ENCODE measurements around the gene RNF123. TPM values are rescaled to one million over a fixed set of nuclear protein-coding genes. Genes with fewer than 3 reads are reported as not detected.

RNF123 gene
- 31.3 TPM for total RNA-seq

DNA sequence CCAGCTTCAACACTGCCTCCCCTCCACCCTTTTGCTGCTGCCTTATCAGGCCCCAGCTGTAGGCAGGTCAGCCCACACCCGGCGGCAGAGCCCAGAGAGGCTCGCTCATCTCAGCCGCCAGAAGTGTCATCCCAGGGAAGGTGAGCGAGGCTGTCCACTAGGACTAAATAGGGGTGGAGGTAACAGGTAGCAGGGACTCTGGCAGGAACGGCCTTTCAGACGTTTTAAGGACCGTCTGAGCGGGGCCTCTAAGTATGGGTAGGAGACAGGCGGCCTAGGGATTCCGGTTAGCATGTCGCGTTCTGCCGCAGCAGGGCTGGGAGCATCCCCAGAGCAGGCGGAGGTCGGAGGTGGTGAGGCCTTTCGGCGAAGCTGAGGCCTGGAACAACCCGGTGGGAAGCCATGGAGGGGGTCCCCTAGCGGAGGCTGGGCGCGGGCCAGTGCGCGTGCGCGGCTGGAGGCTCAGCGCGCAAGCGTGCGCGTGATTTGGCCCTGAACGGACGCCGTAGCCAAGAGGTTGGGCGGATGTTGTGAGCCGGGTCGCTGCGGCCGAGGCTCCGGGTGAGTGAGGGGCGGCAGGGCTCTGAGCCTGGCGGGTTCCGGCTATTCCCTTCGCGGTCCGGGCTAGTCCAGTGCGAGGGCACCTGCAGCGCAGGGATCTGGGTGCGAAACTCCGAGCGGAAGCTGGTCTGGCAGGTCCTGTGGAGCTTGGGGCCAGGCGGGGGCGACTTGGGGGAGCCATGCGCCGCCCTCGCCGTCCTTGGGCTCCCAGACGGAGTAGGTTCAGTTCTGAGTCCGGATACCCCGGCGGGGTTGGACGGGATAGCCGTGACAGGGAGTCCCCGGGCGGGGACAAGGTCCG is at the start of gene RNF123, which contains the start of gene MST1:
Gene RNF123 (plus strand): TSS at position 512 of the 862 bp plus-strand sequence. CDS start 1,609 bp downstream, outside the sequence.
Gene MST1 (minus strand): TSS at position 429 of the 862 bp plus-strand sequence. CDS start 783 bp downstream, outside the sequence.
- H3K27me3 ChIP-seq (ENCODE audit: control insufficient read depth in 3 of 3, insufficient read depth in 3 of 3, low read length in 3 of 3), result no peaks in the 10 kb centered on the region
- no peaks in the 10 kb centered on the region for H3K9me3 ChIP-seq (ENCODE audit: control insufficient read depth in 3 of 3, low read length in 3 of 3)
- peak within 1 kb of the TSS; percentile 91 to 97 (median 93) for H3K4me3 ChIP-seq (ENCODE audit: low read length in 3 of 3)
- H3K9ac ChIP-seq (ENCODE audit: low read depth in 1 of 3, low read length in 3 of 3), result peak within 1 kb of the TSS; percentile 88 to 97 (median 95)
- peaks cover 3 to 6% (median 4%) of the 10 kb centered on the region in 3 donors for H3K36me3 ChIP-seq (ENCODE audit: control insufficient read depth in 3 of 3, insufficient read depth in 3 of 3, low read length in 3 of 3)
- peaks cover 36 to 50% (median 41%) of the 10 kb centered on the region in 3 donors for H3K4me1 ChIP-seq (ENCODE audit: control insufficient read depth in 3 of 3, insufficient read depth in 3 of 3, low read length in 3 of 3)
- H3K27ac ChIP-seq (ENCODE audit: low read depth, low read length), result peak within 1 kb of the TSS; percentile 85

DNA sequence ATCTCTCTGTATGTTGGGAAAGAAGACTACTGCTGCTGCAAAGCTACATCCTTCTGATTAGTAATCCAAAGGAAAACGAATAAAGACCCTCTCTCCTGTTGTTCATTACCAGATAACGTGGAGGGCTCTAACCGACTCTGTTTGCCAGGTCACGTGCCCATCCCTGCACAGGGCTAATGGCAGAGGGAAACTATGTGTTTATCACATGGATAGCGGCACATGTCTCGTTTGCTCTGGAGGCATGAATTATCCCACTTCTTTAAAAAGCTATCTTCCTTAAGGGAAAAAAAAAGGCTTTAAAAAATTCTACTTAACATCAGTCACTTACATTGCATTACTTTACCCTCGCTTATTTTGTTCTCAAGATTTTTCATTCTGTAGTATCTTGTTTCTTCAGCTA is 48.1 kb upstream of the RNF123 start:
- H3K27ac ChIP-seq (ENCODE audit: low read depth, low read length), result no peak overlapping the region

DNA sequence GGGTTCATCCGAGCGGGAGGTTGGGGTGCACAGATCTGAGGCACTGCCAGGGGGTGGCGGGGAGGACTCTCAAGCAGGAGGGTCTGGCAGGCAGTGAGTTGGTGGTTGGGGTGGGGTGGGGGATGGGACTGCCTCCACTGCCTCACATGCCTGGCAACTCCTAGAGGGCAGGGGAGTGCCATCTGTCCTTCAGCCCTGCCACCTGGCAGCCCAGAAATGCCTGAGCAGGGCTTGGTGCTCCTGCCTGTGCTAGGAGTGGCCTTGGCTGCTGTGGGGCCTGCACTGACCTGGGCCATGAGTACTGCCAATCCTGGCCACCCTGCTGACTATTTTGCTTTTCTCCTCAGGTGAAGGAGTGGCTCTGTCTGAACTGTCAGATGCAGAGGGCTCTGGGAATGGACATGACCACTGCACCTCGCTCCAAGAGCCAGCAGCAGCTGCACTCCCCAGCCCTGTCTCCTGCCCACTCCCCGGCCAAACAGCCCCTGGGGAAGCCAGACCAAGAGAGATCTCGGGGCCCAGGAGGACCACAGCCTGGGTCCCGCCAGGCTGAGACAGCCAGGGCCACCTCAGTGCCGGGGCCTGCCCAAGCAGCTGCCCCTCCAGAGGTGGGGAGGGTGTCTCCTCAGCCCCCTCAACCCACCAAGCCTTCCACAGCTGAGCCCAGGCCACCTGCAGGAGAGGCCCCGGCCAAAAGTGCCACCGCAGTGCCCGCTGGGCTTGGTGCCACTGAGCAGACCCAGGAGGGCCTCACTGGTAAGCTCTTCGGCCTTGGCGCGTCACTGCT is 47.2 kb upstream of the RNF123 start:
- H3K9me3 ChIP-seq (ENCODE audit: control insufficient read depth in 3 of 3, low read length in 3 of 3), result no peaks in the 10 kb centered on the region
- no peak overlapping the region for H3K9ac ChIP-seq (ENCODE audit: low read depth in 1 of 3, low read length in 3 of 3)
- H3K36me3 ChIP-seq (ENCODE audit: control insufficient read depth in 3 of 3, insufficient read depth in 3 of 3, low read length in 3 of 3), result no peaks in the 10 kb centered on the region
- H3K27me3 ChIP-seq (ENCODE audit: control insufficient read depth in 3 of 3, insufficient read depth in 3 of 3, low read length in 3 of 3), result no peaks in the 10 kb centered on the region
- H3K4me3 ChIP-seq (ENCODE audit: low read length in 3 of 3), result no peak overlapping the region
- no peak overlapping the region for H3K27ac ChIP-seq (ENCODE audit: low read depth, low read length)
- peaks cover 18 to 32% (median 22%) of the 10 kb centered on the region in 3 donors for H3K4me1 ChIP-seq (ENCODE audit: control insufficient read depth in 3 of 3, insufficient read depth in 3 of 3, low read length in 3 of 3)

More for the DNA sequence above, 48.1 kb upstream of the RNF123 start:
- no peaks in the 10 kb centered on the region for H3K9me3 ChIP-seq (ENCODE audit: control insufficient read depth in 3 of 3, low read length in 3 of 3)
- H3K9ac ChIP-seq (ENCODE audit: low read depth in 1 of 3, low read length in 3 of 3), result no peak overlapping the region
- no peak overlapping the region for H3K4me3 ChIP-seq (ENCODE audit: low read length in 3 of 3)
- H3K27me3 ChIP-seq (ENCODE audit: control insufficient read depth in 3 of 3, insufficient read depth in 3 of 3, low read length in 3 of 3), result no peaks in the 10 kb centered on the region
- peaks cover 10 to 24% (median 15%) of the 10 kb centered on the region in 3 donors for H3K4me1 ChIP-seq (ENCODE audit: control insufficient read depth in 3 of 3, insufficient read depth in 3 of 3, low read length in 3 of 3)
- H3K36me3 ChIP-seq (ENCODE audit: control insufficient read depth in 3 of 3, insufficient read depth in 3 of 3, low read length in 3 of 3), result no peaks in the 10 kb centered on the region

GRCh38 chr3:49642708-49643145 is 46.6 kb upstream of the RNF123 start:
- Histone ChIP-seq H3K4me3 (ENCODE audit: low read length in 3 of 3) (no peak overlapping the region), H3K36me3 (ENCODE audit: control insufficient read depth in 3 of 3, insufficient read depth in 3 of 3, low read length in 3 of 3) (no peaks in the 10 kb centered on the region), H3K9me3 (ENCODE audit: control insufficient read depth in 3 of 3, low read length in 3 of 3) (no peaks in the 10 kb centered on the region), H3K27me3 (ENCODE audit: control insufficient read depth in 3 of 3, insufficient read depth in 3 of 3, low read length in 3 of 3) (no peaks in the 10 kb centered on the region), H3K4me1 (ENCODE audit: control insufficient read depth in 3 of 3, insufficient read depth in 3 of 3, low read length in 3 of 3) (peaks cover 23 to 39% (median 28%) of the 10 kb centered on the region in 3 donors), H3K27ac (ENCODE audit: low read depth, low read length) (no peak overlapping the region), H3K9ac (ENCODE audit: low read depth in 1 of 3, low read length in 3 of 3) (no peak overlapping the region)

GRCh38 chr3:49644684-49645083 is 44.7 kb upstream of the RNF123 start:
- Histone ChIP-seq H3K27me3 (ENCODE audit: control insufficient read depth in 3 of 3, insufficient read depth in 3 of 3, low read length in 3 of 3) (no peaks in the 10 kb centered on the region), H3K4me1 (ENCODE audit: control insufficient read depth in 3 of 3, insufficient read depth in 3 of 3, low read length in 3 of 3) (peaks cover 41 to 58% (median 42%) of the 10 kb centered on the region in 3 donors), H3K27ac (ENCODE audit: low read depth, low read length) (no peak overlapping the region), H3K9ac (ENCODE audit: low read depth in 1 of 3, low read length in 3 of 3) (no peak overlapping the region), H3K4me3 (ENCODE audit: low read length in 3 of 3) (no peak overlapping the region), H3K9me3 (ENCODE audit: control insufficient read depth in 3 of 3, low read length in 3 of 3) (no peaks in the 10 kb centered on the region), H3K36me3 (ENCODE audit: control insufficient read depth in 3 of 3, insufficient read depth in 3 of 3, low read length in 3 of 3) (no peaks in the 10 kb centered on the region)

GRCh38 chr3:49646236-49646635 is 43.1 kb upstream of the RNF123 start:
- H3K9me3 ChIP-seq (ENCODE audit: control insufficient read depth in 3 of 3, low read length in 3 of 3), result no peaks in the 10 kb centered on the region
- no peak overlapping the region for H3K4me3 ChIP-seq (ENCODE audit: low read length in 3 of 3)
- H3K36me3 ChIP-seq (ENCODE audit: control insufficient read depth in 3 of 3, insufficient read depth in 3 of 3, low read length in 3 of 3), result no peaks in the 10 kb centered on the region
- no peak overlapping the region for H3K9ac ChIP-seq (ENCODE audit: low read depth in 1 of 3, low read length in 3 of 3)
- peaks cover 42 to 62% (median 43%) of the 10 kb centered on the region in 3 donors for H3K4me1 ChIP-seq (ENCODE audit: control insufficient read depth in 3 of 3, insufficient read depth in 3 of 3, low read length in 3 of 3)
- H3K27ac ChIP-seq (ENCODE audit: low read depth, low read length), result no peak overlapping the region
- H3K27me3 ChIP-seq (ENCODE audit: control insufficient read depth in 3 of 3, insufficient read depth in 3 of 3, low read length in 3 of 3), result no peaks in the 10 kb centered on the region

- peak overlapping the region; percentile 28 to 65 (median 58) for H3K9ac ChIP-seq (ENCODE audit: low read depth in 1 of 3, low read length in 3 of 3)
- H3K36me3 ChIP-seq (ENCODE audit: control insufficient read depth in 3 of 3, insufficient read depth in 3 of 3, low read length in 3 of 3), result no peaks in the 10 kb centered on the region
- no peaks in the 10 kb centered on the region for H3K27me3 ChIP-seq (ENCODE audit: control insufficient read depth in 3 of 3, insufficient read depth in 3 of 3, low read length in 3 of 3)
- peak overlapping the region; percentile 84 for H3K27ac ChIP-seq (ENCODE audit: low read depth, low read length)
- H3K4me1 ChIP-seq (ENCODE audit: control insufficient read depth in 3 of 3, insufficient read depth in 3 of 3, low read length in 3 of 3), result peaks cover 34 to 56% (median 43%) of the 10 kb centered on the region in 3 donors
- H3K4me3 ChIP-seq (ENCODE audit: low read length in 3 of 3), result peak overlapping the region in 1 of 3 donors; percentile 17
- no peaks in the 10 kb centered on the region for H3K9me3 ChIP-seq (ENCODE audit: control insufficient read depth in 3 of 3, low read length in 3 of 3)
Observed at GRCh38 chr3:49647741-49648140, 41.6 kb upstream of the RNF123 start.

- H3K36me3 ChIP-seq (ENCODE audit: control insufficient read depth in 3 of 3, insufficient read depth in 3 of 3, low read length in 3 of 3), result no peaks in the 10 kb centered on the region
- H3K9me3 ChIP-seq (ENCODE audit: control insufficient read depth in 3 of 3, low read length in 3 of 3), result no peaks in the 10 kb centered on the region
- peaks cover 31 to 52% (median 43%) of the 10 kb centered on the region in 3 donors for H3K4me1 ChIP-seq (ENCODE audit: control insufficient read depth in 3 of 3, insufficient read depth in 3 of 3, low read length in 3 of 3)
- H3K27ac ChIP-seq (ENCODE audit: low read depth, low read length), result peak overlapping the region; percentile 84
- H3K27me3 ChIP-seq (ENCODE audit: control insufficient read depth in 3 of 3, insufficient read depth in 3 of 3, low read length in 3 of 3), result no peaks in the 10 kb centered on the region
- H3K4me3 ChIP-seq (ENCODE audit: low read length in 3 of 3), result peak overlapping the region in 1 of 3 donors; percentile 17
- H3K9ac ChIP-seq (ENCODE audit: low read depth in 1 of 3, low read length in 3 of 3), result peak overlapping the region; percentile 28 to 65 (median 58)
Observed at GRCh38 chr3:49648354-49649019, 40.9 kb upstream of the RNF123 start.

DNA sequence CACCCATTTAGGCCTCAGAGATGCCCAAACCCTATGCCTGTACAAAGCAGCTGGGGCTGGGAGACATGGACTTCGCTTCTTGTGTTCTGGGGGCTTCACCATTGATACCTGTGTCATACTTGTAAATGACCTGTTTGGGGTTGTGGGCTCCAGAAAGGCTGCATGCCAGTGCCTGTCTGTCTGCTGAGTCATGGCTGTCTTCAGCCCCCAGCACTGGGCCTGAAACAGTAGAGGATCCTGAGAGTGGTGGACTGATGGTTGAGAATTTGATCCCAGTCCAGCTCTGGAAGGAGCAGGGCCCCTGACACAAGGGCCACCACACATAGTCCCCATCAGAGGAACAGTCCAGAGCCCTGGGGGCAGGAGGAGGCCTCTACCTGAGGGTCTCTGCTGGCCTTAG is 39.8 kb upstream of the RNF123 start:
- H3K27me3 ChIP-seq (ENCODE audit: control insufficient read depth in 3 of 3, insufficient read depth in 3 of 3, low read length in 3 of 3), result no peaks in the 10 kb centered on the region
- H3K9me3 ChIP-seq (ENCODE audit: control insufficient read depth in 3 of 3, low read length in 3 of 3), result no peaks in the 10 kb centered on the region
- H3K27ac ChIP-seq (ENCODE audit: low read depth, low read length), result no peak overlapping the region
- H3K4me1 ChIP-seq (ENCODE audit: control insufficient read depth in 3 of 3, insufficient read depth in 3 of 3, low read length in 3 of 3), result peaks cover 31 to 48% (median 43%) of the 10 kb centered on the region in 3 donors
- no peaks in the 10 kb centered on the region for H3K36me3 ChIP-seq (ENCODE audit: control insufficient read depth in 3 of 3, insufficient read depth in 3 of 3, low read length in 3 of 3)
- H3K4me3 ChIP-seq (ENCODE audit: low read length in 3 of 3), result no peak overlapping the region
- peak overlapping the region in 2 of 3 donors; percentile 50 to 51 for H3K9ac ChIP-seq (ENCODE audit: low read depth in 1 of 3, low read length in 3 of 3)

All from skeletal muscle tissue (tissue), 4 donors.